DND-41 (cell line): ENCODE measurements around the gene ERCC4.

Source experiments
- ATAC-seq: fragments of 200-7000 bp; cut with Tn5 transposase; 3 replicates; pipeline ENCODE4 v1.9.1; 2021; ENCODE audit warnings: low read depth; ENCODE audit not compliant: insufficient read depth
- DNase-seq: peaks from one replicate; pipeline ENCODE4 v3.0.0-alpha.2; 2020
- H2AFZ ChIP-seq: 2 replicates; pipeline ENCODE4 v1.6.0; 2012; ENCODE audit warnings: low read depth, low read length
- H3K27ac ChIP-seq: 2 replicates; pipeline ENCODE4 v1.5.1; 2012; ENCODE audit warnings: low read length, inconsistent platforms
- H3K27me3 ChIP-seq: fragments of 200-600 bp; sonication (generic); 2 replicates; pipeline ENCODE4 v1.6.0; 2012; ENCODE audit warnings: low read length, mild to moderate bottlenecking, inconsistent platforms; ENCODE audit not compliant: insufficient read depth, poor library complexity
- H3K36me3 ChIP-seq: 2 replicates; pipeline ENCODE4 v1.5.1; 2012; ENCODE audit warnings: low read length, inconsistent platforms; ENCODE audit not compliant: insufficient read depth
- H3K4me1 ChIP-seq: 2 replicates; pipeline ENCODE4 v1.5.1; 2012; ENCODE audit warnings: mild to moderate bottlenecking, low read length; ENCODE audit not compliant: insufficient read depth
- H3K4me2 ChIP-seq: 2 replicates; pipeline ENCODE4 v1.6.0; 2012; ENCODE audit warnings: mild to moderate bottlenecking, moderate library complexity, low read length, inconsistent platforms; ENCODE audit not compliant: insufficient read depth
- H3K4me3 ChIP-seq, 2 experiments: fragments of 200-600 bp in 1 of 2; shearing (Covaris generic) in 1 of 2; 2 replicates each; pipeline ENCODE4 v1.5.1; 2012 to 2016; ENCODE audit warnings: inconsistent platforms in 2 of 2, low read length in 2 of 2, mild to moderate bottlenecking in 2 of 2, low read depth in 1 of 2, moderate library complexity in 1 of 2
- H3K79me2 ChIP-seq: 2 replicates; pipeline ENCODE4 v1.6.0; 2012; ENCODE audit warnings: low read length, inconsistent platforms; ENCODE audit not compliant: insufficient read depth
- H3K9ac ChIP-seq: 2 replicates; pipeline ENCODE4 v1.6.0; 2012; ENCODE audit warnings: low read depth, mild to moderate bottlenecking, inconsistent platforms, low read length, moderate library complexity
- H3K9me3 ChIP-seq: 2 replicates; pipeline ENCODE4 v1.5.1; 2012; ENCODE audit warnings: low read length, moderate library complexity, mild to moderate bottlenecking, inconsistent platforms; ENCODE audit not compliant: insufficient read depth, severe bottlenecking
- H4K20me1 ChIP-seq: 2 replicates; pipeline ENCODE4 v1.6.0; 2012; ENCODE audit warnings: low read length; ENCODE audit not compliant: insufficient read depth
- CTCF ChIP-seq: IDR thresholded peaks from 2 replicates; pipeline ENCODE4 v1.5.1; 2012; ENCODE audit warnings: borderline replicate concordance, low read length, moderate library complexity, mild to moderate bottlenecking; ENCODE audit not compliant: poor library complexity, severe bottlenecking; ENCODE audit errors: extremely low read depth
- EZH2 ChIP-seq: IDR thresholded peaks from 3 replicates; pipeline ENCODE4 v1.6.1; 2012; ENCODE audit warnings: borderline replicate concordance, low read depth, mild to moderate bottlenecking, moderate library complexity, low read length, inconsistent platforms; ENCODE audit not compliant: severe bottlenecking

Gene ERCC4

DNA sequence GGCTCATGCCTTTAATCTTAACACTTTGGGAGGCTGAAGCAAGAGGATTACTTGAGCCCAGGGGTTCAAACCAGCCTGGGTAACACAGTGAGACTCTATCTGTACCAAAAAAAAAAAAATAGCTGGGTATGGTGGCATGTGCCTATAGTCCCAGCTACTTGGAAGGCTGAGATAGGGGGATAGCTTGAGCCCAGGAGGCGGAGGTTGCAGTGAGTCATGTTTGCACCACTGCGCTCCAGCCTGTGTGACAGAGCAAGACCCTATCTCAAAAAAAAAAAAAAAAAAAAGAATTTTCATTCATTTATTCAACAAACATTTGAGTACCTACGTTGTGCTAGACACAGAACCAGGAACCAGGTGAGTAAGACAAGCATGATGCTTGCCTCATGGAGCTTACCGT lies 77.6 kb downstream of the ERCC4 start:
- H3K9me3 ChIP-seq, result no peaks in the 10 kb centered on the region
- no peaks in the 10 kb centered on the region for H3K36me3 ChIP-seq
- H3K27ac ChIP-seq, result no peak overlapping the region
- TF ChIP-seq EZH2 (no peak), CTCF (no peak)
- no peak overlapping the region for H3K4me2 ChIP-seq
- no peak for ATAC-seq
- H2AFZ ChIP-seq, result no peak overlapping the region
- H3K27me3 ChIP-seq, result peaks cover 2% of the 10 kb centered on the region
- no peaks in the 10 kb centered on the region for H4K20me1 ChIP-seq
- DNase-seq, result no peak
- H3K4me1 ChIP-seq, result no peaks in the 10 kb centered on the region
- no peak overlapping the region for H3K4me3 ChIP-seq
- no peak overlapping the region for H3K9ac ChIP-seq
- H3K79me2 ChIP-seq, result no peaks in the 10 kb centered on the region

- Histone ChIP-seq H3K9ac (no peak overlapping the region), H3K4me3 (no peak overlapping the region), H3K4me1 (no peaks in the 10 kb centered on the region), H3K79me2 (no peaks in the 10 kb centered on the region), H3K9me3 (no peaks in the 10 kb centered on the region), H3K4me2 (no peak overlapping the region), H3K27me3 (peaks cover 3% of the 10 kb centered on the region), H4K20me1 (no peaks in the 10 kb centered on the region), H2AFZ (no peak overlapping the region; the same call in 1 of the 2 replicates), H3K36me3 (no peaks in the 10 kb centered on the region), H3K27ac (no peak overlapping the region)
- DNase-seq (no peak), ATAC-seq (peak; percentile 45; the same call in 2 of the 3 replicates)
- TF ChIP-seq EZH2 (no peak), CTCF (no peak)
Measured at GRCh38 chr16:13997933-13998332, 78.0 kb downstream of the ERCC4 start.

DNA sequence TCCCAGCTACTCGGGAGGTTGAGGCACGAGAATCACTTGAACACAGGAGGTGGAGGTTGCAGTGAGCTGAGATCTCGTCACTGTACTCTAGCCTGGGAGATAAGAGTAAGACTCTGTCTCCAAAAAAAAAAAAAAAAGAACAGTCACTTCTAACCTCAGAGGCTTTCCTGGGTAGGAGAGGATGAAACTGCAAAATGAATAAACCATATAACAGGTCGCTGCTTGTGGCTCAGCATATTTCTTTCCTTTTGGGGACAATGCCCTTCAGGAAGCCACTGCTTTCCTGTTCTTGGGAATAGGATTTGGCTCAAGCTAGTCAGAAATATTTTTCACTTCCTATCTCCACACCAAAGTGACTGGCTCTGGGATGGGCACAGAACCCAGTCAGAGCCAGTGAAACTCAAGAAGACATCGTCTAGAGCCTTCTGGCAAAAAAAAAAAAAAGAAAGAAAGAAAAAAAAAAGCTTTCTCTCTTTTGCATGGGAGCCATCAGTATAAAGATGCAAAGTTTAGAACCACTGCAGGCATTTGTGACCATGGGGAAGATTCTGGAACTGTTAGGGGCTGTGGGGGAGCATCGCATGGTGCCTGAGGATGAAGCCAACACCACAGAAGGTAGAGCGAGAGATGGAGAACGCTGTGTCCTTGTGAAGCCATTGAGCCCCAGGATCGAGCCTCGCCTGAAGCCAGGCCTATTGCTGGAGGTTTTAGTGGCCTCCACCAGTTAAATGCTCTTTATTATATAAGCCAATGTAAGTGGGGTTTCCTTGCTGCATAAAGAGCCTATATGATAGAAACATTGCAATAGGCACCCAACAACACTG lies 79.3 kb downstream of the ERCC4 start:
- no peak for ATAC-seq
- Histone ChIP-seq H3K27ac (no peak overlapping the region), H3K4me1 (no peaks in the 10 kb centered on the region), H3K79me2 (no peaks in the 10 kb centered on the region), H3K4me2 (no peak overlapping the region), H3K36me3 (no peaks in the 10 kb centered on the region), H3K9ac (no peak overlapping the region), H4K20me1 (no peaks in the 10 kb centered on the region), H3K9me3 (no peaks in the 10 kb centered on the region), H3K27me3 (peaks cover 10% of the 10 kb centered on the region), H3K4me3 (no peak overlapping the region), H2AFZ (no peak overlapping the region)
- TF ChIP-seq EZH2 (no peak), CTCF (no peak)
- DNase-seq, result no peak

DNA sequence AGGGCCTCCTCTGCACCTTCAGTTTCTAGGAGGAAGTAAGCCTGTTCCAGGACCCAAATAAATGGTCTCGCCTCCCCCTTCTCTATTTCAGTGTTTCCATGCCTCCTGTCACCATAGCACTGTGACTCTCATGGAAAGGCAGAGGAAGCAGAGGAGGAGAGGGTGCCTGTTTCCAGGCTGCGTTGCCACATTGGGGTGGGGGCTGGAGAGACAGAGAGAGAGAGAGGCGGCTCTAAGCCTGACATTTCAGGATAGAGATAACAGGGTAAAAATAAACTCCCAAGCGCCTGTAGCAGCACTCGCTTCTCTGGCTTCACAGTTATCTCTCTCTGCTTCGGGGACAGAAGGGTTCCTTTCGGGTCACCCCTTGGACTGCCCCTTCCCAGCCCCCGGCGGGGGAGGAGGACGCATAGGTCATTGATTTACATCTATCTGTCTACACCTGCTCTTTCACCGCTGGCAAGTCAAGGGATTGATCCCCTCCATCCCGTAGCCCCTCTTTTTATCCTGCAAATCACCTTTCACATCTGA lies 80.0 kb downstream of the ERCC4 start:
- Histone ChIP-seq H3K27me3 (peaks cover 10% of the 10 kb centered on the region), H2AFZ (no peak overlapping the region), H3K36me3 (no peaks in the 10 kb centered on the region), H3K9me3 (no peaks in the 10 kb centered on the region), H4K20me1 (no peaks in the 10 kb centered on the region), H3K27ac (no peak overlapping the region), H3K4me1 (no peaks in the 10 kb centered on the region), H3K4me2 (no peak overlapping the region), H3K79me2 (no peaks in the 10 kb centered on the region), H3K4me3 (no peak overlapping the region), H3K9ac (no peak overlapping the region)
- ATAC-seq (no peak), DNase-seq (no peak)
- TF ChIP-seq EZH2 (no peak), CTCF (no peak)
